Medulla oblongata (tissue), 1 donor: ENCODE results near the gene C1QTNF12.
"Not testable (repeated sequence)": the region's sequence is repeated elsewhere in the genome, so short reads cannot be mapped to it uniquely, and the experiment has no call there.

Experiments used
- DNase-seq: peaks from one replicate; pipeline ENCODE4 v3.0.0-alpha.2; 2015; ENCODE audit errors: extremely low spot score

C1QTNF12 gene

DNA sequence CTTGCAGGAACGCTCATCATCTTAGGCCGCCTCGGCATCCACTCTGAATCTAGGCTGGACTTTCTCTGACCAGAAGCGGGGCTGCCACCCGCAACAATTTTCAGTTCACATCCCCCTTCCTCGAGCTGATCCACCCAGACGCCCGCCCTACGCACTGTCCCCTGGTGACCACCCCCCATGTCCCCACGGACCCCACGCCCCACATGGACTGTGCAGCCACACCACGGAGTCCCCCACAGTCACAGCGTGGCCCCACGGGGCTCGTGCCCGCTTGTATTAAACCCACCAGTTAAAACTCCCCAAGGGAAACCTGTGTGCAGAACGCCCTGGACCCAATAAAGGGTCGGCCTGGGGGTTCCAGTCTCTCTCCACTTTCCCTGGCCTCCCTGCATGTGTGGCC lies 13.0 kb upstream of the C1QTNF12 start:
- DNase-seq, result no peak

DNA sequence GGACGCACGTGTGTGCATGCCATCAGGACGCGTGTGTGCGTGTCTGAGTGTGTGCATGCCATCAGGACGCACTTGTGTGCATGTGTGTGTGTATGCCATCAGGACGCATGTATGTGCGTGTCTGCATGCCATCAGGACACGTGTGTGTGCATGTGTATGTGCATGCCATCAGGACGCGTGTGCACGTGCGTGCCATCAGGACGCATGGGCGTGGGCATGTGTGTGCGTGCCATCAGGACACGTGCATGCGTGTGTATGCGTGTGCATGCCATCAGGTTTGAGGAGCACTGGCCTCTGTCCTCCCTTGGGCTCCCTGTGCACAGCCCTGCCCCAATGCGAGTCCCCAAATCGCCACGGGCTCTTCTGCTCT lies 12.6 kb upstream of the C1QTNF12 start:
- no peak for DNase-seq

DNA sequence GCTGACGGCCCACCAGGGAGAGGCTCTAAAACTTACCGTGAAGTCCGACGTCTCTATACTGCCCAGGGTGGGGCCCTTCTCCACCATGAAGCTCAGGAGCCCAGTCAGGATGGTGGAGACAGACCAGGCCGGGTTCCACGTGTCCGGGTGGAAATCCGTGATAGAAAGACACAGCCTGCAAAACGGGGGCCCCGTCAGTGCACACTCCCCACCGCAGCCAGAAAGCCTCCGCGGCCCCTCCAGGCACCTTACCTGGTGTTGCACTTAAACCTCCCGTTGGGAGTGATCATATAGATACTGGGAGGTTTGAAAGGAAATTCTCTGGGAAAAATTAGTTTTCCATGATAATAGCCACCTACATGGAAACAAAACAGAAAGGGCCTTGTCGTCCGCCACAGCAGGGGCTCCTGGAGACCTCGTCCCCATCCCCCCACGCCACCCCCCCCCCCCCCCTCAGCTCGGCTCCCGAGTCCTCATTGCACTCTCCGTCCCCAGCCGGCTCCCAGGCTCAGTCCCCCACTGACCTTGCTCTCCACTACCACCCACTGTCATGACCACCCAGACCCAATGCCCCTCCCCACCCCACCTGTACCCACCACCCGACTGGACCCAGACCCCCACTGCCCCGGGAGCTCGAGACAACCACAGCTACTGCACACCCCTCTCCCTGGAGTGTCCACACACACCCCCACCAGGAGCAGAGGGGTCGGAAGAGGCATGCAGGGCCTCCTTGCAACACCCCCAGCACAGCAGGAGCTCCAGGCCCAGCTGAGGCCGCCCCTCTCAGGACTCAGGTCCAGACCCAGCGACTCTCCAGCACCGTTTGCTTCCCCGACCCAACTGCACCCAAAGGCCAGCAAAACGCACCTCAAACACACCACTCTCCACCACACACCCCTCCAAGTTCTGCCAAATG lies 10.7 kb upstream of the C1QTNF12 start:
- no peak for DNase-seq

DNA sequence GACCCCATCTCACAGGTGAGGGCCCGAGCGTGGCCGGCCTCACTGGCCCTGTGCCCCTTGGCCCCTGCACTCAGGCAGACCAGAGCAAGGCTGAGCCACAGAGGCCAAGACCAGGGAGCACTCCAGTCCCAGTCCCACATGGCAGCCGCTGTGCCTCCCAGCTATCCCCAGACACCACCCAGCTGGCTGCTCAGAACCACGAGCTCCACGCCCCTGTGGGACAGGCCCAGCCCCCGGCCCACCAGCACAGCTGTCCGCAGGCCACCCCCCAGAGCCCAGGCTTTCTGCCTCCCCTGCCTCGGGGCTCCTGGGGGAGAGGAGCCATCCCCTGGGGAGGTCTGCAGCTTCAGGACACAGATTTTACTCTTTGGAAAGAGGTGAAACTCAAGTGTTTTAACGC lies 9.1 kb upstream of the C1QTNF12 start:
- no peak for DNase-seq

DNA sequence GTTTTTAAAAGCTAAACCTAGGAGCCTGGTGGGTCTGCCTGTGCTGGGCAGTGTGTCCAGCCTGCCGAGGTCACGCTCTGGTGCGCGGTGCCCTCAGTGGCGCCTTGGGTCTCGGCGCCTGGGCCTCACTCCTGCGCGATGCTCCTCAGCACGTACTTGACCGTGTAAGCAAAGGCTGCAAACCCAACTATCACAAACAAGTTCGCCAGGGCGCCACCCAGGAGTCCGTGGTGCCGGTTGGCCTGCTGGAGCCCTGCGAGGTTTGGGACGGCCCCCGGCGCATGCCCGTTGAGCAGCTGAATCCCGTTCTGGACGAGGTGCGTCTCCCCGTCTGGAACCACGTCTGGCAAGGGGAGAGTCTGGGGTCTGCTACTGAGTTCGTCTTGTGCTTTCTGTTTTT lies 8.6 kb upstream of the C1QTNF12 start:
- DNase-seq, result no peak

DNA sequence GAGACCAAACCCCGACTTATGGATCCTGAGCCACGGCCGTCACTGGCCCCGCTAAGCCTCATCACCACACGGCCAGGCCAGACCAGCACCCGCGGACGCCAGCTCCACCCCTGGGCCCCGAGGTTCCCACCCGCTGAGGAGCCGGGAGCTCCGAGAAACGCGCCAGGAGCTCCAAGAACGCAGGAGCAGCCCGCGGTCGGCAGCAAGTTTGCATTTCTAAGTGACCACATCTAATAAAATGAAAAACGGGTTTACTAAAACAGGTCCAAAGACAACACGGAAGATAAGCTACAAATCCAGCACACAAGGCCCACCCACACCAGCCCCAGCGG lies 8.1 kb upstream of the C1QTNF12 start:
- DNase-seq, result no peak

DNA sequence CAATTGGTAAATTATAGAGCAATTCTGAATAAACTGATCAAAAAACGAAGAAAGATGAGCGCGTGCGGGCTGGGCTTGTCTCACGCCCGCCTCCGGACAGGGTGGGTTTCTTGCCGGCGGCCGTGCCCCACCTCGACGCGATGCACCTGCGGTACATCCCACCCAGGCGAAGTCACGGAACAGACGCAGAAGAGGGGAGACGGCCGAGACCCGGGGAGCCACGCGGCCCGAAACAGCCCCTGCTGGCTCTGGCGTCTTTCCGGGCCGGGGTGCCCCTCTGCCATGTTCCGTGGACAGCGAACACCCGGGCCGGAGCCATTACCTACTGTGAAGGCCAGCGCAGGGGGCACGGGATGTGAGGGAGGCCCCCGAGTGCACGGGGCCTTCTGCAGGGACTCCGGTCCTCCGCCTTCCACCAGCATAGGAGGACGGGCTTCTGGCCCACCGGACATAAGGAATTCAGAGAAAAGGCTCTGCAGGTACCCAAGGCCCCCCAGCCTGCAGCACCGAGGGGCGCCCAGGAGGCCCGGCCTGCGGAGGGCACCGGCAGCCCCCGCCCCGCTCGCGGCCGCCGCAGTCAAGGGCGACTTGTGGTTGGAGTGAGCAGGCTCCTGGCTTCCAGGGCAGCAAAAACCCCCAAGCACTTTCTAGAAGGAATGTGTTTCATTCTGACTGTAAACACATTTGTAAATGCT lies 7.6 kb upstream of the C1QTNF12 start:
- DNase-seq, result no peak

DNA sequence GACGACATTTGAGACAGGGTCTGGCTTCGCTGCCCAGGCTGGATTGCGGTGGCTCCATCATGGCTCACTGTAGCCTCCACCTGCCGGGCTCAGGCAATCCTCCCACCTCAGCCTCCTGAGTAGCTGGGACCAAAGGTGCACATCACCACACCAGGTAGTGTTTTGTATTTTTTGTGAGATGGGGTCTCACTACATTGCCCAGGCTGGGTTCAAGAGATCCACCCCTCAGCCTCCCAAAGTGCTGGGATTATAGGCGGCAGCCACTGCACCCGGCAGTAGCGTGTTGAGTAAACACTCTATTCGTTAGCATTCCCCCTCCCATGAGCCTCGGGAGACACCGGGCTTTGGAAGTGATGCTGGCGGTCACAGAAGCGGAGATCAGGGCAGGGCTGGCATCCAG lies 6.8 kb upstream of the C1QTNF12 start:
- no peak for DNase-seq

DNA sequence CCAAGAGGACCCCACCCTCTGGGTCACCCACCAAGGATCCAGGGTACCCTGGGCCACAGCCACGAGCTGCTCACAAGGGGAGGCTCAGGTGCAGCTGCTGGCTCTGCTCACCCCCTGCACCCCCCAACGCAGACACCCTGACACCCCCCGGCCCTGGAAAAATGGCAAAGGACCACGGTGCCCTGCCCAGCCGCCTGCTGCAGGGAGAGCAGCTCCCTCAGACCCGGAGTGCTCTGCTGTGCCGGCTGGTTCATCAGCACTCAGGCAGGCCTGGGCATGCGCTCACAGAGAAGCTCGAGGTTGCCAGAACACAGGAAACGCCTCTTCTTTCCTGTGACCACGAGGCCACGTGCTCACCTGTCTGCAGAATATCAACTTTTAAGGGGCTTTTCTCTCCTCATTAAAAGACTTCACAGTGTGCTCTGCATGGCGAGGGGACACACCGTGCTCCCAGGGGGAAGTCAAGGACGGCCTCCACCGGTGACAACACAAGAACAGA lies 4.3 kb upstream of the C1QTNF12 start:
- DNase-seq, result no peak

DNA sequence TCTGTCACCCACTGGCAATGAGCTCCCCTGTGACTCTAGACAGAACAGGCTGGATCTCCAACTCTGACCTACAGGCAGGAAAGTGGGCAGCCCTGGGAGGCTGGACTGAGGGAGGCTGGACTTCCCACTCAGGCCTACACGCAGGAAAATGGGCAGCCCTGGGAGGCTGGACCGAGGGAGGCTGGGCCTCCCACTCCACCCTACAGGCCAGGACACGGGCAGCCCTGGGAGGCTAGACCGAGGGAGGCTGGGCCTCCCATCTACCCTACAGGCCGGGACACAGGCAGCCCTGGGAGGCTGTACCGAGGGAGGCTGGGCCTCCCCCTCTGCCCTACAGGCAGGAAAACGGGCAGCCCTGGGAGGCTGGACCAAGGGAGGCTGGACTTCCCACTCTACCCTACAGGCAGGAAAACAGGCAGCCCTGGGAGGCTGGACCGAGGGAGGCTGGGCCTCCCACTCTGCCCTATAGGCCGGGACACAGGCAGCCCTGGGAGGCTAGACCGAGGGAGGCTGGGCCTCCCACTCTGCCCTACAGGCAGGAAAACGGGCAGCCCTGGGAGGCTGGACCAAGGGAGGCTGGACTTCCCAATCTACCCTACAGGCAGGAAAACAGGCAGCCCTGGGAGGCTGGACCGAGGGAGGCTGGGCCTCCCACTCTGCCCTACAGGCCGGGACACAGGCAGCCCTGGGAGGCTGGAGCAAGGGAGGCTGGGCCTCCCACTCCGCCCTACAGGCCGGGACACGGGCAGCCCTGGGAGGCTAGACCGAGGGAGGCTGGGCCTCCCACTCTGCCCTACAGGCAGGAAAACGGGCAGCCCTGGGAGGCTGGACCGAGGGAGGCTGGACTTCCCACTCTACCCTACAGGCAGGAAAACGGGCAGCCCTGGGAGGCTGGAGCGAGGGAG lies 1.7 kb upstream of the C1QTNF12 start:
- DNase-seq, result not testable (repeated sequence)

DNA sequence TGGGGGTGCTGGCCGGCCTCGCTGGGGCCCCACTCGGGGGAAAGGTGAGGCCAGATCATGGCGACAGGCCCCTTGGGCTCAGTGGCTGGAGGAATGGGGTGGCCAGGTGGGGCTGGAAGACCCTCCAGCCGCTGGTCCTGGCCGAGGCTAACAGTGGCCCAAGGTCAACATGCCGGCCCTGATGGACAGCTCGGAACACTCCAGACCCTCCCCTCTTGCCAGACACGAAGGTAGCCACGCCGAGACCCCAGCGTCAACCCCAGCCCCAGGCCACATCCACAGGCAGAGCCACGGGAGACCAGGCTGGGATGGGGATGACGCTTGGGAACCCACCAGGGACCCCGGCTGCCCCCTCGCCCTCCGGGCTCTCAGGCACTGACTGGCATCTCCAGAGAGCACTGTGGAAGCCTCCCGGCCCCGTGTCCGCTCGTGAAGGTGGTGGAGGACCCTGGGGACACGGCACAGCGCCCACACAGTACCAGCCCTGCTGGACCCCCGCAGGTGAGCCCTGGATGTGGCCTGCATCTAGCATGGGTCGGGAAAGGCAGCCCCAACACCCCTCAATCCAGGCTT lies 905 bp upstream of the C1QTNF12 start:
- no peak for DNase-seq

DNA sequence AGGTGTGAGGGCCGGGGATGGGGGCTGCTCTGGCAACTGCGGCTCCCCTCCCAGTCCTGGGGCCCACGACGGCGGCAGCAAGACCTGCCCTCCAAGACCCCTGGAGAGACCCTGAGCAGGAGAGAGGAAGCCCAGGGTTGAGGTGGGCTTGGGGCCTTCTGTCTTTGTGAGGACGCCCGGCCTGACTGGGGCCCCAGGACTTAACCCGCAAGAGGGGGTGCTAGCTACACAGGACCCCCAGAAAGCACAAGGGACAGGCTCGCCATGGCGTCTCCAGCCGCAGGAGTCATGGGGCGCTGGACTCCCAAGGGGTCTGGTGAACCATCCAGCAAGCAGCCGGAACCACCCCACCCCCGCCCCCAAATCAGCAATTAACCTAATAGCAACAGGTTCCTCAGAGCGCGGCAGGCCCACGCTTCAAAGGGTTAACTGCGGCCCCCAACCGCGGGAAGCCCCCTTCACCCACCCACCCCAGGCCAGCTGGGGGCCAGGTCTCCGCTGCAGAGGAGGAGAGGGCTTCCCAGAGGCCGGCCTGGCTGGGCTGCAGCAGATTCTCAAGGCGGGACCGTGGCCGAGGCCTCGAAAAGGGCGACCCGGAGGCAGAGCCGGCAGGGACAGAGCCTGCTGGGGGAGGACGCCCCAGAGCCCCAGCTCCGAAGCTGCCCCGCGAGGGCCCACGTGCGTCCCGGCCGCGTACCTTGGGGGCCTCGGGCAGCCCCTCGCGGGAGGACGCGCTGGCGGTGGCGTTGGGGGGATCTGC lies 525 bp downstream of the C1QTNF12 start:
- no peak for DNase-seq

DNA sequence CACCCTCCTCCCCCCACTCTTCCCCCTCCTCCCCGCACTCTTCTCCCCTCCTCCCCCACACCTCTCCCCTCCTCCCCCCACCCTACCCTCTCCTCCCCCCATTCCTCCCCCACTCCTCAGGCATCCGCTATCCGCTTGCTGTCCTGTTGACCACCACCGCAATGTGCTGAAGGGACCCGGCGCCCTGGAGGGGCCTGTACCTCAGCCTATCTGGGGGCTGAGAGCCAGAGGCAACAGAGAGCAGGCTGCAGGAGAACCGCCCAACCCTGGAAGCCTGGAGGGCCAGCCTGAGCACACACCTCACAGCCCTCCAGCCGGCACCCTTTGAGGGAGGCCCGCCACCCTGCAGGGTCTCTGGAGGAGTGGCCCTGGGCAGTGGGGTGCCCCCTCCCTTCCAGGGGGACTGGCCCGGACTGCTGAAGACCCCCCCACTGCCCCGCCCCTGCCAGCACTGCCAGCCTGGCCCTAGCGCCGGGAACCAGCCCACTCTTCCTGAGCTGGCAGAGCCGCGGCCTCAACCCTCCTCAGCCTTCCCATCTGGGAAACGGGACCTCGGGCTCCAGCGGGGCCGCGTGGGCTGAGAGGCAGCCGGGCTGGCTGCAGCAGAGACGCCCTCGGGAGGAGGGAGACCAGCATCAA lies 1.2 kb downstream of the C1QTNF12 start:
- DNase-seq, result no peak

DNA sequence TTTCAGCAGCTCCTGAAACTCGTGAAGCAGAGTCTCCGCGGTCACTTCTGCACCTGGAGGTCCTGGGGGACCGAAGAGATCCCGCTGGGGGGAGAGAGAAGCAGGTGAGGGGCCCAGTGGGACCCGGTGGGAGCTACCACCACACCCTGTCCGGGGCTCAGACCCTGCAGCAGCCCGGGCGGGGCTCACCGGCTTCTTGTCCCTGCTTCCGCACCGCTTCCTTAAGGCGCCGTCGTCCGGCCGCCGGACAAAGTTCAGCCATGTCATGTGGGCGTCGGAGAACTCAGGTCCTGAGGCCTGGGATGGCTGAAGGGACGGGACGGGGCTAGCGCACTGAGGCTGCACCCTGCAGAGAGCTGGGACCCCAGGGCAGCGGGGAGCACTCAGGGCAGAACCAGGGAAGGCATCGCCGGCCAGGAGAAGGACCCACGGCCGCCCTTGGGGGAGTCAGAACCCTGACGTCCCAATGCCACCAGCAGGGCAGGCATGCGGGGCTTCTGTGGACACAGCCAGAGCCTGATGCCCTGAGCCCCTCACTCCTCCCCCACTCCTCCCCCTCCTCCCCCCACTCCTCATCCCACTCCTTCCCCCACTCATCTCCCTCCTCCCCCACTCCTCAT lies 2.2 kb downstream of the C1QTNF12 start:
- no peak for DNase-seq

DNA sequence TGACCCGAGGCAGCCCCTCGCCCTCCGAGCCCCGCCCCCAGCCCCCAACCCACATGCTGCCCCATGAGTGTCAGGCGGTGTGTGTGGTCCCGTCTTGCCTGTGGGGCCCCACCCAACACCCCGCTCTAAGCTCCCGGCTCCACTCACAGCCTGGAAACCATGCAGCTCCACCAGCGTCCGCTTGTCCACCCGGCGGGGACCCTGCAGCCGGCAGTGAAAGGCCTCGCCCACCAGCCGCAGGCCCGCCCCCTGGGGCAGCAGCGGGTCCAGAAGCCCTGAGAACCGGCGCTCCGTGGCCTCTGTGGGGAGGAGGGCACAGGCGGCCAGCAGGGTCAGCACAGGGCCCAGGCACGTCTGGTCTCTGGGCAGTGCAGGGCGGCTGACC lies 2.7 kb downstream of the C1QTNF12 start:
- DNase-seq, result no peak

DNA sequence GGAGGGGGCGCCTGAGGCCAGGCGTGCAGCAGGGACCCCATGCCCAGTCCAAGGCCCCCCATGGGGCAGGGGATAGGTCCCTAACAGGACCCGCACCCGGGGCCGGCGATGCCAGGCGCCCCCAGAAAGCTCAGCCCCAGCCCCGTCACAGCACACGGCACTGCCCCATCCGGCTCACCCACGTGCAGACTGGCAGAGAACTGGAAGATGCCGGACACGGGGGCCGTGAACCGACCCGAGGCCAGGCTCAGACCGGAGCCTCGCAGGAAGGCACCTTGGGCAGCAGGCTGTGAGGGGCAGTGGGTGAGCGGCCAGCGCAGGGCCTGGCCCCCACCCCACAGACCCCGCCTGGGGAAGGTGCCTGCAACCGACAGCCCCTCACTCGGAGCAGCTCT lies 3.3 kb downstream of the C1QTNF12 start:
- no peak for DNase-seq

DNA sequence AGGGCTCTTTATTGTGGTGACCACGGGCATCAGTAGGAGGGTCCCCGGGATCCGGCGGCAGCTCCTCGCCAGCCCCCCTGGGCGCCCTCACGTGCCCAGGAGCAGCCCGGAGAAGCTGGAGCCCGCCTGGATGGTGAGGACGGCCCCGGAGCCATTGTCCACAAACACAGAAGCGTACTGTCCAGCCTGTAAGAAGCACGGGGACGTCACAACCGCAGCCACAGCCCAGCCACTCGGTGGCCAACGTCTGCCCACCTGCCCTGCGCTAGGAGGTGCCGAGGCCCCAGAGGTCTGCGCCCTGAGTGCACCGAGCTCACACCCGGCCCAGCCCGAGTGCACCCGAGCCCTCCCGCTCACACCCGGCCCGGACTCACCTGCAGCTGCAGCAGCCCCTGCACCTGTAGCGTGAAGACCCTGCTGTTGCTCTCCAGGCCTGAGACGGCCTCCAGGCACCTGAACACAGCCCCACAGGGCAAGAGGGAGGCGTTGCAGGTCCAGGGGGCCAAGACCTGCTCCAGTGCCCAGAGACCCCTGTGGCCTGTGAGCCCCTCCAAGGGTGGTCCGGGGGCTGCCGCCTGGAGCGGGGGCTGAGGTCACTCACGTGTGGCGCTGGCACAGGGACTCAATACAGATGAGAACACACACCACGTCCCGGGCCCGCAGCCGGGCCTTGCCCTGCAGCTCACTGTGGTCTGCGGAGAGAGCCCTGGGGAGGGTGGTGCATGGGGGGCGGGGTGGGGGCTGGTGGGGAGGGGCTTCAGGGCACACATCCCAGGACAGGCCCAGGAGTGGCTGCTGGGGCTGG lies 3.9 kb downstream of the C1QTNF12 start:
- DNase-seq, result no peak

DNA sequence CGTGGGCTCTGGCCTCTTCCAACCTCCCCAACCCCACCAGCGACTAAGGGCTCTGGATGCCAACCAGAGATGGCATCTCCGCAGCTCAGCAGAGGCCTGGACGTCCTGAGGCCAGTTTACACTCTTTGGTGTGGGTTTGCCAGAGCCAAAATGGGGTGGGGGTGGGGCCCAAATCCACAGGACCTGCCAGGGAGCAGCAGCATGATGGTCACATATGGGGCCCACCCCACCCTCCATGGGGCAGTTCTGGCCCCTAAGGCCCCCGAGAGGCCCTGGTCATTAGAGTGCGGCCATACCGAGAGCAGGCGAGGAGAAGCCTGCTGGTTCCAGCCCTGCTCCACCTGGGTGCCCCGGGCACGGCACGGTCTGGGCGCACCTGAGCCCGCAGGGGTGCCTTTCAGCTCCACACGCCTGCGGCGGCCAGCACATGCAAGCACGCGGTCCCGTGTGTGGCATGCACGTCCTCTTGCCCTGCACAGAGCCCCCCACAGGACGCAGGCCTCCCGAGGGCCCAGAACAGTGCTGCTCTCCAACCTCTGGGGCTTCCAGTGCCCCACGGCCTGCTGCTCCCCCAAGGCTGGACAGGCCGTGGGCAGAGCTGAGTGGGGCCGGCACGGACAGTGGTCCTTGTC lies 4.8 kb downstream of the C1QTNF12 start:
- DNase-seq, result no peak
